ENCODE results near the gene LCN9.

DNA sequence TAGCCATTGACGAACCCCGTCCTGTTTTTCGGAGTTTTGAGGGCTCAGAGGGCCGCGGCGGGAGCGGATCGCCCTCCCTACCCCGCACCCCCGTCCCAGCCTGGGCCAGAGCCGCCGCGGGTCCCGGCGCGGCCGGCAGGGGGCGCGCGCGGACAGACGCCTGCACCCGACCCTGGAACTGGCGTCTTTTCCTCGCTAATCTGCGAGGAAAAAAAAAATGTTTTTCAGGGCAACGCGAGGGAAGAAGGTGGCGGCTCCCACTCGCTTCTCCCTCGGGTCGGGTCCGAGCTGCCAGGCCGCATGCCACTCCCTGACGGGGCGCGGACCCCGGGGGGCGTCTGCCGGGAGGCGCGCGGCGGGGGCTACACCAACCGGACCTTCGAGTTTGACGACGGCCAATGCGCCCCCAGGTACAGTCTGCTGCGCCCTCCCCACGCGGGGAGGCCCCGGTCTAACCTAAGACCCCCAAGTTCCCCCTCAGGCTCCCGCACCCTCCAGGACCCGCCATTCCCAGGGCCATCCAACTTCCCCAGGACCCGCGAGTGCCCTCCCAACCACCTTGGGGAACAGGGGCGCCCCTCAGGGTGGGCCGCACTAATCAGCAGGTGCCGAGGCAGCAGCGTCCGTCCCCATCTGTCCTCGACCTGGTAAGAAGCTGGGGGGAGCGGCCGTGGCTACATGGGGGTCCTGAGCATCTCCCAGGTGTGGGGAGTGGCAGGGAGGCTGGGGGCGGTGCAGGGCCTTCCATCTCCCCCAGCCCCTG, 39.0 kb downstream of the LCN9 start, which contains the start of gene KCNT1:
- no peak for TF ChIP-seq TAF1 (IDR thresholded peaks at IDR 0.05; ENCODE audit: low read depth, low read length)
- TF ChIP-seq POLR2AphosphoS5 (IDR thresholded peaks at IDR 0.05; ENCODE audit: low read depth, low read length): no peak
- TF ChIP-seq POLR2A (IDR thresholded peaks at IDR 0.05; ENCODE audit: low read depth, low read length): no peak
- no peak for TF ChIP-seq SPI1 (IDR thresholded peaks at IDR 0.05; ENCODE audit: low read depth, low read length)
- TF ChIP-seq POU2F2 (IDR thresholded peaks at IDR 0.05; ENCODE audit: low read depth, low read length): no peak
